GM18867 (cell line): ENCODE results near the gene ELOA.

ENCODE experiments used
- ATAC-seq: cut with Tn5 transposase; IDR thresholded peaks from one replicate; pipeline ENCODE4 v1.9.1; 2021; ENCODE audit warnings: mild to moderate bottlenecking, moderate library complexity; ENCODE audit not compliant: unreplicated experiment

Gene ELOA, protein sequence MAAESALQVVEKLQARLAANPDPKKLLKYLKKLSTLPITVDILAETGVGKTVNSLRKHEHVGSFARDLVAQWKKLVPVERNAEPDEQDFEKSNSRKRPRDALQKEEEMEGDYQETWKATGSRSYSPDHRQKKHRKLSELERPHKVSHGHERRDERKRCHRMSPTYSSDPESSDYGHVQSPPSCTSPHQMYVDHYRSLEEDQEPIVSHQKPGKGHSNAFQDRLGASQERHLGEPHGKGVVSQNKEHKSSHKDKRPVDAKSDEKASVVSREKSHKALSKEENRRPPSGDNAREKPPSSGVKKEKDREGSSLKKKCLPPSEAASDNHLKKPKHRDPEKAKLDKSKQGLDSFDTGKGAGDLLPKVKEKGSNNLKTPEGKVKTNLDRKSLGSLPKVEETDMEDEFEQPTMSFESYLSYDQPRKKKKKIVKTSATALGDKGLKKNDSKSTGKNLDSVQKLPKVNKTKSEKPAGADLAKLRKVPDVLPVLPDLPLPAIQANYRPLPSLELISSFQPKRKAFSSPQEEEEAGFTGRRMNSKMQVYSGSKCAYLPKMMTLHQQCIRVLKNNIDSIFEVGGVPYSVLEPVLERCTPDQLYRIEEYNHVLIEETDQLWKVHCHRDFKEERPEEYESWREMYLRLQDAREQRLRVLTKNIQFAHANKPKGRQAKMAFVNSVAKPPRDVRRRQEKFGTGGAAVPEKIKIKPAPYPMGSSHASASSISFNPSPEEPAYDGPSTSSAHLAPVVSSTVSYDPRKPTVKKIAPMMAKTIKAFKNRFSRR

DNA sequence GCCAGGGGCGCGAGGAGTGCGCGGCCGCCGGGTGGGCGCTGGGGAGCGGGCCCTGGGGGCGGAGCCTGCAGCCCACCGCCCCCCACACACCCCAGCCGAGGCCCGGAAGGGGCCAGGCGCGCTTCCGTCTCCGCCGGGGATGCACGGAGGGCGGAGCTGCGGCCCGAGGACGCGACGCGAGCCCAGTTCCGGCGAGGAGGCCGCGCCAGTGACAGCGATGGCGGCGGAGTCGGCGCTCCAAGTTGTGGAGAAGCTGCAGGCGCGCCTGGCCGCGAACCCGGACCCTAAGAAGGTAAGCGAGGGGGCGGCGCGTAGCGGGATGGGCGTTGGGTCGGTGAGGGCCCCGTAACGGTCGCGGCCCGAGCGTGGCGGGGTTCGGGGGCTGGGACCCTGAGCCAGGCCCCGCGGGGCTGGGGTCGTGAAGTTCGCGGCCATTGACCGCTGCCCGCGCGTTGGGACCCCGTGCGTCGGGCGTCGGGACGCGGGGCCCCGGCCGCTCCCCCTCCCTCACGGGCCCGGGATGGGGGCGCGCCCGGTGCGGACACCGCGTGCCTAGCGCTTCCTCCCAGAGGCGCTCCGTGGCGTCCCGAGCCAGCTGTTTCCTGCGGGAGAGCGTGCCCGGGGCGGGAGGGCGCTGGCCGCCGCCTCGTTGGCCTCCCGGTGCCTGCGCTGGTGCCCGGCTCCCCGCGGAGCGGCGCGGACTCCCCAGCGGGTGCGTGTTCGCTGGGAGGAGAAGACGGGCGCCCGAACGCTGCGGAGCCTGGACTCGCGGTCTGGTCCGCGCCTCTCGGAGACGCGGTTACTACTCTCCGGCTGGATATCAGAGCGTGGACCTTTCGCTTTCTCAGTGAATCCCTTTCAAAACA, at the start of gene ELOA:
Gene ELOA, plus strand, starts transcription at position 185 of the 866 bp plus-strand sequence. Its CDS starts 33 bp downstream, at position 218.
- ATAC-seq: peak; percentile 75

DNA sequence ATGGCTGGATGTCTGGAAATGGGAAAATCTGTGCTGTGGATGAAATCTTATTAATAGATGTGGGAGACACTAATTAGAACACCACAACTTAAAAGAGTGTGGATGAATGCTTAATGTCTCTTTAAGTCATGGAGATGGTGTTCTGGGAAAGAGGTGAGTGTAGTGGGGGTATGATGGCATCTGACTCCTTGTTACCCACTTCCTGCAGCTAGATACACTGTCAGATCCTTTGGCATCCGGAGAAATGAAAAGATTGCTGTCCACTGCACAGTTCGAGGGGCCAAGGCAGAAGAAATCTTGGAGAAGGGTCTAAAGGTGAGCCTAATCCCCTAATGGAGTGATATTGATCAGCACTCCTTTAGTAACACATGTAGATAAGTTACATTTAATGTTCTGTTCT, 49.7 kb upstream of the ELOA start:
- no peak for ATAC-seq

DNA sequence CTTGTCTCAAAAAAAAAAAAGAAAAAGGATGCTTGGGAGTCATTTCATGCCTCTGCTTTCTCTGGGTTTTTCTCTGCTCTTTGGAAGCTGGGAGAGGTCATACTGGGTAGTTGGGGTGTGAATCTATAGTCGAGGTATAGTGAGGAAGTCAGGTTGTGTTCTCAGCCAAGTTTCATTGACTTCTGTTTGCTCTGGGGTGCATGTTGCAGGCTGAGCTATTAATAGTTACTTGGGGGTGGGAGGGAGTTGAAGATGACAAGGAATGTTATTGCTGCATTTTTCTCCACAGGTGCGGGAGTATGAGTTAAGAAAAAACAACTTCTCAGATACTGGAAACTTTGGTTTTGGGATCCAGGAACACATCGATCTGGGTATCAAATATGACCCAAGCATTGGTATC, 48.9 kb upstream of the ELOA start:
- ATAC-seq: no peak

DNA sequence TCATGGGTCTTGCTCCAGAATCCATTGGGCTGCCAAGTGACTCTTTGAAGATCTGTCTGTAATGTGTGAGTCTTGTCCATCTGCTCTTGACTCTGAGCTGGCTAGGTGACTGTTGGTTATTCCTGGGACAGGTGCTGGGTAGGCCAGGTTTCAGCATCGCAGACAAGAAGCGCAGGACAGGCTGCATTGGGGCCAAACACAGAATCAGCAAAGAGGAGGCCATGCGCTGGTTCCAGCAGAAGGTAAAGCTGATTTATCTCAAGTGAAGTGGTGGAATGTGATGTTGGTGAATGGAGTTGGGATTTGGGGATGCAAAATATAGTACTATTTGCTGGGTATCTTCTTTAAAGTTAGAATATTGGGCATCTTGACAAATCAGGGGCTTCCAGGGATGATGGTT, 47.6 kb upstream of the ELOA start:
- ATAC-seq: no peak

DNA sequence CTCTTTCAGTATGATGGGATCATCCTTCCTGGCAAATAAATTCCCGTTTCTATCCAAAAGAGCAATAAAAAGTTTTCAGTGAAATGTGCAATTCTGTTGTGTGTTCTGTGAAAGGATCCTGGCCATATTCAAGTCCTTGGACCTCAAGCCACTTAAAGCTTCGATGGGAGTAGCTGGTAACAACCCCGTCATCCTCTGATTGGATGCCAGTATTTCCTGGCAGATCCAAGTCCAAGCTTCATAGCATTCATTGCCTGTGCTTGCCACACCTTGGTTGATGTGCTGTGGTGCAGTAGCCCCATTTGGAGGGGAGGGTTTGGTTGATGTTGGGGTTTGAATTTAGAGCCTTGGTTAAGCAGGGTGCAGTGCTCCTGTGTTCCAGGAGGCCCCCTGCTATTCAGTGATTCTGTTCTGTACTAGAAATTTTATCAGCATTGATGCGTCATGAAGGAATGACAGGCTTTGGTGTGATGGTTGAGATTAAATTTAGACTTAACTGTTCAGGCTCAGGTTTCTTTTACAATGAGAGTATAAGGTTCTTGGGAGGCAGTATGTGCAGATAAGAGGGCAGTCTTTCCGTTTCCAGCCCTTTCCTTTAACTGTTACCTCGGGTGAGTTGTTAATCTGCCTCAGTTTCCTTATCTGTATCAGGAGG, 46.8 kb upstream of the ELOA start:
- no peak for ATAC-seq

DNA sequence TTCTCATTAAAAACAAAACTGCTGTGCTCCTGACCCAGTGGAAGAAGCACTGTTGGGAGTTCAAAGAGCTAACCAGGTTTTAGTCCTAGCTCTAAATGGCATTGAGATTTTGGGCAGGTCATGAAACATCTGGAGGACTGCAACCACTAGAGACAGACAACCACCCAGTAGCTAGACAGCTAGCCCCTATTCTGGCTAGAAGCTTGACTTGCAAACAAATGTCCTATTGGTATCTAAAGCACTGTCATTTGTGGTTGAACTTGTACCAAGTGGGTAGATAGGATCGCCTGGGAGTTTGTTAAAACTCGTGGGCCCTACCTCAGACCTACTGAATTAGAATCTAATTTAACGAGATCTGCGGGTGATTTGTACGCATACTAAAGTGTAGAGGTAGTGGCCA, 44.8 kb upstream of the ELOA start:
- no peak for ATAC-seq

DNA sequence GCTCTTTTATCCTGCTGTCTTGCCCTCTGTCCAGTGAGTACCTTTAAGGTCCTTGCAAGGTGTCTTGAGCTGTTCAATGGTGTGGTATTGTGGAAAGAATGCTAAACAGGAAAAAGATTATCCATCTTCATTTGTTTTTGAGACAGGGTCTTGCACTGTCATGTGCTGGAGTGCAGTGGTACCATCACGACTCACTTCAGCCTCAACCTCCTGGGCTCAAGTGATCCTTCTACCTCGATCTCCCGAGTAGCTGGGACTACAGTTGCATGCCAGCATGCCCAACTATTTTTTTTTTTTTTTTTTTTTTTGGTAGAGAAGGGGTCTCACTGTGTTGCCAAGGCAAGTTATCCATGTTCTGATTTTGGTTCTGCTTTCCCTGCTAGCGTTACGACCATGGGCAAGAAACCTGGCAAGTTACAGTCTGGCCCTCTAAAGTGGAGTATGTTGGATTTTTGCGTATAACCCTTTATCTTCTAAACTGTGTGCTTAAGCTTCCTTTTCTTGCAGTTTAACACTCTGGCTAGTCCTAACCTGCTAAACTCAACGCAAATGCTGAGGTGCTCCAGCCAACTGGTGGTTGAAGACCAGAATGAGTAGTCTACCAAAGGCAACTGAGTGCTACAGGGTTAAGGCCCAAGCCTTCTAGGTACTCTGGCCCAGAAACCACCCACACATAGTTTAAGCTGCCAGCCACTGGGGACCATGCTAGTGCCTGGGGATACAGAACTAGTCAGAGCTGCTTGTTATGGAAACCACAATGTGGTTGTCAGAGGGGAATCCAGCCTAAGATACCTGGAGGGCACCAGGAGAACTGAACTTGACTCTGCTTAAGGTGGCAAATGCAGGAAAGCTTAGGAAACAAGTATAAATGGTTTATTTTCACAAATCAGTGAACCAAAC, 43.7 kb upstream of the ELOA start:
- ATAC-seq: no peak

DNA sequence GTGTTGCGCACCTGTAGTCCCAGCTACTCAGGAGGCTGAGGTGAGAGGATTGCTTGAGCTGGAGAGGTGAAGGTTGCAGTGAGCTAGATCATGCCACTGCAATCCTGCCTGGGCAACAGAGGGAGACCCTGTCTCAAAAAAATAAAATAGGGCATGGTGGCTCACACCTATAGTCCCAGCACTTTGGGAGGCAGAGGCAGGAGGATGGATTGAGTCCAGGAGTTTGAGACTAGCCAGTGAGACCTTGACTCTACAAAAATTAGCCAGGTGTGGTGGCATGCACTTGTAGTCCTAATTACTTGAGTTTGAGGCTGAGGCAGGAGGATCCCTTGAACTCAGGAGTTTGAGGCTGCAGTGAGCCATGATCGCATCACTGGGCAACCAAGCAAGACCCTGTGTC, 42.0 kb upstream of the ELOA start:
- ATAC-seq: no peak

DNA sequence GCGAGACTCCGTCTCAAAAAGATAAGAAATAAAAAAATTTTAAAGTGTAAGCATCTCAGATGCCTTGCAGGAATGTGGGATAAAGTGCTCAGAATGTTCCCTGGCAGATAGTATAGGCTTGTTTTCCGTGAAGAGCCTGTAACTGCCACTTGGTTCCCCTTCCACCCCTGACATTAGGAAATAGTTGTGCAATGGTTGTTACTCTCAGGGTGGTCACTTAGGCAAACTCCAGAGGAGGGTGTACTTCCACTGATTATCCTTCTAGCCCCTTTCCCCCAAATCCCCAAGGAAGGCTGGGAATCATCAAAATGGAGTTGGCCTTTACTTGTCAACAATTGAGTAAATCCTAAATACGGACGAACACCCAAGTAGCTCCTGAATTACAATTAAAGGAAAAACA, 41.3 kb upstream of the ELOA start:
- ATAC-seq: no peak

DNA sequence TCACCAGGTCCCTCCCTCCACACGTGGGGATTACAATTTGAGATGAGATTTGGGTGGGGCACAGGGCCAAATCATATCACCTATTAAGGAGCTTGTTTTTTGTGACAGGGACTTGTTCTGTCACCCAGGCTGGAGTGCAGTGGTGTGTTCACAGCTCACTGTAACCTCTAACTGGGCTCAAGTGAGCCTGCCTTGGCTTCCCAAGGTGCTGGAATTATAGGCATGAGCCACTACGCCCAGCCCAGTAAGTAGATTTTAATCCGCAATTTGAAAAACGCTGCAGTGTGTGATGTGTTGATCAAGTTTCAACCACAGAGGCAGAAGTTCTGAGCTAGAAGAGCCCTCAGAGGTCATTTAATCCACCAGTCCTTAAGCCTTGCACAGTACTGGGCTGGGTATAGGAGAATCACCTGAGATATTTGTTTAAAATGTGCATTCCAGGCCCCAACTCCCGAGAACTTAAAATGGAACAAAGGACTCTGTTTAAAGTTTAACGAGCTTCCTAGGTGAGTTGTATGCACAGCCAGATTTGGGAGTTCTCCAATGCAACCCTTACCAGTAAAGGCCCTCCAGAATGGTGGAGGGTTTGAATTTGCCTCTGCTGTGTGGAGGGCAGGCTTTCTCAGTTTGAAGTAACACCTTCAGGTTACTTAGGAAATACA, 38.3 kb upstream of the ELOA start:
- no peak for ATAC-seq

DNA sequence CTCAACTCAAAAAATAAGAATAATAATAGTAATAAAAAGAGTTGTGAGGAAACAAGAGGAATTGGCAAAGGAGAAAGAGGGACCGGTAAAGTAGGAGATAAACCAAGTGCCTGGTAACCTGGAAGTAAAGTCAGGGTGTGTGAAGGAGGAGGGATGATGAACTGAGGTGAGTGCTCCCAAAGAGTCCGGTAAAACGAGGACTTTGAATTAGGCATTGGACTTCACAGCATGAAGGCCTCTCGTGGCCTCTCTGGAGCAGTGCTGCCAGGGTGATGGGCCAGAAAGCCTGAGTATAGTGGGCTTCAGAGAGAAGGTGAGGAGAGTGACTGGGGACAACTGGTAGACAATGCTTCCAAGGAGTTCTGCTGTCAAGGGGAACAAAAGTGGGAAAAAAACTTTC, 34.0 kb upstream of the ELOA start:
- ATAC-seq: no peak

DNA sequence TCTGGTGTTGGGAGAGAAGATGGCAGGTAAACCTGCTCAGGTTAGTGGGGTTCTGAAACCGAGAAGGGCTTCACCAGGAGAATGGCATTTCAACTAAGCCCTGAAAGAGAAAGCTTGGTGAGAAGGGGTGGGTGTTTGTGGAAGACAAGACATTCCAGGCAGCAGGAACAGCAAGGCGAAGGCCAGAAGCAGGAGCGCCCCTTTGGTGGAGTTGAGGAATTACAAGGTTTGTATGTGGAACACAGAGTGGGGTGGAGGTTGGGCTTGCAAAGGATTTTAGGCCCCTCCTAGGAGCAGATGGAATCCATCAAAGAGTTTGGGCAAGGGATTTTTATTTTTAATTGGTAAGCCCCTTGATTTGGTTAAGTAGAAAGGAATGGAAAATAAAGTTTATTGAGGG, 24.8 kb upstream of the ELOA start:
- ATAC-seq: no peak

DNA sequence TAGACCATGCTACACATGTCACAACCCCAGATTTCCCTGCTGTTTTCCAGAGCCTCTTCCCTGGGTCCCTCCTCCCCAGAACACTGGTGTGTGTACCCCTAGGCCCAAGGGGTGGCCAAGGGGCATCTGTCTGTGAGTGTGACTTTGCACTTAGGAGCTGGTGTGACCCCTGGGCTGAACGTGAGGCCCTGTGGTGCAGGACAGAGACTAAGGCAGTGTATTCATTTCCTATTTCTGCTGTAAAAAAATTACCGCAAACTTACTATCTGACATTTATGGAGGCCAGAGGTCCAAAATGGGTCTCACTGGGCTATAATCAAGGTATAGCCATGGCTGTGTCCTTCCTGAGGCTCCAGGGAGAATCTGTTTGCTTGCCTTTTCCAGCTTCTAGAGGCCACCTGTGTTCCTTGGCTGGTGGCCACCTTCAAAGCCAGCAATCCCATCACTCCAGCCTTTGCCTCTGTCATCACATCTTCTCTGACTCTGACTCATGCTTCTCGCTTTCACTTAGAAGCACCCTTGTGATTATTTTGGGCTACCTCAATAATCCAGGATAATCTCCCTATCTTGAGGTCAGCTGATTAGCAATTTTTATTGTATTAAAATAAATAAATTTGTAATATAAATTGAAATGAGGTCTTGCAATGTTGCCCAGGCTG, 24.0 kb upstream of the ELOA start:
- no peak for ATAC-seq

DNA sequence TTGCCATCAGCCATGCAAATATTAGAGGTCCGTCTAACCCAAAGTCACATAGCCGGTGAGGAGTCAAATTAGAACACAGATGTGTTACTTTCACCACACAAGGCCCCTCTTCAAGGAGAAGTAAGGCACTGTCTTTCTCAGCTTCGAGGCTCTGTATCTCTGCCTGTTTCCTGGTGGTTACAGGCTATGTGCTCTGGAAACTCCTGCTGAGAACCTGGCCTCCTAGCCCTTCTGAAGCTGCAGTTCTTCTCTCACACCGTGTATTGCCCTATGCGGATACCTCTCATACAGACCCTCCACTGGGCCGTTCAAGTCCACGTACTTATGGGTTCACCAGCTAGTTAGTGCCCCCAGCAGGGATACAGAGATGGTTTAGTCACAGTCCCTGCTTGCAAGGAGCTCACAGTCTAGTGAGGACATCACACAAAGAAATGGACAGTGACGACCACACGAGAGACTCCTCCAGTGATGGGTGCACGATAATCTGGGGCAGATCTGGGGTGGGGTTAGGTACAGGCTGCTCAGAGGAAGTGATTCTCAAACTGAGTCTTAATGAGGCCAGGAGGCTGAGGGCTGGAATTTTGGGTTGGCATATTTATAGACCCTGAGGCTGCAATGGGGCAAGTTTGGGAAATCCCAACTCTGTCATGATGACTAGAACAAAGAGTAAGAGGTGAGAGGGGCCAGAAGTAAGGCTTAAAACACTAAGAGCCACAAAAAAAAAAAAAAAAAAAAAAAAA, 22.8 kb upstream of the ELOA start:
- peak; percentile 70 for ATAC-seq

DNA sequence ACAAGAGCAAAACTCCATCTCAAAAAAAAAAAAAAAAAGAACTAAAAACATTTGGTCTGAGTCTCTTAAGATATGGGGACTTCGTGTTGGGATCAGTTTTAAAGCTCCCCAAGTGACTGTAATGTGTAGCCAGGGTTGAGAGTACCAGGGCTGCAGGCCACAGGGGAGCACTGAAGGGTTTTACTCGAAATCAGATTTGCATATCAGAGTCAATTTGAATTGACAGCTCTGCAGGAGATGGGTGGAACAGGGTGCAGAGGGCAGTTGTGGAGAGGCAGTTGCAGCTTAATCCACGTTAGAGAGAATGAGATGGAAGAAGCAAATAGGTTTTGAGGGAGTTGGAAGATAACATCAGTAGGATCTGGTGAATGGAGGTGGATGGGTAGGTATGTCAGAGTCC, 20.6 kb upstream of the ELOA start:
- no peak for ATAC-seq

DNA sequence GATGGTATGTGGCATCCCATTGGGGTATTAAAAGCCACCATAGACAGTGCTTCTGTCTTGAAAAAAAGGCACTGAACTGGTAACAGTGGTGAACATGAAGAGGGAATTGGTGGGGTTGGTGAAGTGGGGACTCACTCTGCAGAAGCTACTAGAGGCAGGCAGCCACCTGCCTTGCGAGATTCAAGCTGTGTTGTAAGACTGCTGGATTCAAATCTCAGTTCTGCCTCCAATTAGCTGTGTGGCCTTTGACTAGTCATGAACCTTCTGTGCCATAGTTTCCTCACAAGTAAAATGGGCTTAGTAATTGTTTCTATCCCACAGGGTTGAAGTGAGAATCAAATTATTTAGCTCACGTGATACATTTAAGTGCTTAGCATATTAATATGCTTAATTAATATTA, 16.6 kb upstream of the ELOA start:
- no peak for ATAC-seq

DNA sequence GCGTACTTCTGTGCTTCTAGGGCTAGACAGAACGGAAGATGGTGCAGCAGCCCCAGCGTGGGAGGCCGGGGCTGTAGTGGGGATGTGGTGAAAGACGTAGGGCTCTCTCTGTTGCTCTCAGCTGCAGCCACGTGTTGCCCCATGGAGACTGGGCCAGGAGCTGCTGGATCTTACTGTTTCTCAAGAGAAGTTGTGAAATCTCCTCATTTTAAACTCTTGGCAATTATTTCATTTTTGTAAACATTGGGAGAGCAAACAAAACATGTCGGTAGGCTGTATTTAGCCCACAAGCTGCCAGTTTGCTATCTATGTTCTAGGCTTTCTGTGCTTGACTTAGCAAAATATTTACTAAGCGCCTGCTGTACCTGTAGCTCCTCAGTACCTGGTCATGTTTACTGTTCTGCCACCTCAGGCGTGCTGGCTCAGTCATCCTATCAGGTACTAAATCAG, 15.9 kb upstream of the ELOA start:
- peak; percentile 36 for ATAC-seq
